Tibial nerve (tissue), 4 donors: Measurements from ENCODE around the gene CTNNB1.

Experiments used
- CTCF ChIP-seq, 5 experiments: fragments of 200-600 bp in 3 of 5; fragments of 450-650 bp in 2 of 5; sonication (generic) in 3 of 5; IDR thresholded peaks; one replicate each; pipeline ENCODE4 v1.5.1; 2016 to 2019; ENCODE audit warnings: antibody characterized with exemption in 5 of 5, mild to moderate bottlenecking in 3 of 5, moderate library complexity in 2 of 5
- EP300 ChIP-seq, 2 donors: sonication (generic); formaldehyde crosslinking; IDR thresholded peaks; one replicate each; pipeline ENCODE4 v1.6.1; 2017; ENCODE audit warnings: antibody characterized with exemption in 2 of 2, mild to moderate bottlenecking in 1 of 2

- no peak for TF ChIP-seq EP300 (IDR thresholded peaks at IDR 0.05)
- TF ChIP-seq CTCF (IDR thresholded peaks at IDR 0.05): no peak
Observed at GRCh38 chr3:41202075-41202833, 2.9 kb downstream of the CTNNB1 start.
